Measurements from ENCODE around the gene PPM1H.
A peak's percentile ranks its signal among the peaks of the same experiment; 100 is the strongest.
"Not testable (repeated sequence)": the region's sequence is repeated elsewhere in the genome, so short reads cannot be mapped to it uniquely, and the experiment has no call there.

Gene PPM1H

DNA sequence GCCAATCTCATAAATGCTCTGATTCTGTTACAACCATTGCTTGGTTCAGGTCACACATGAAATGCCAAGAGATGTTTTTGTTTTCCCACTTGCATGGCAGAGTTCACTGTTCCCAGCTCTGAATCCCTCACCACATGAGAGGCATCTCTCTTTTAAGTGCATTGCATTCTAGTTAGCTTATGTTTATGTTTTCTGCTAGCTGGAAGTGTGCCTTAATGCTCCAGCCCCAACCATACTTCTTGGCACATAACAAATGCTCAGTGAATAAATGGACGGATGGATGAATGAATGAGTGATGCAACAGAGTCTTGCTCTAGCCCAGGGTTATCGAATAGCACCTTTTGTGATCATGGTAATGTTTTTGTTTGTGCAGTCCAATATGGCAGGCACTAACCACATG is 197.3 kb downstream of the PPM1H start:
- no peak for FAIRE-seq
- no peak for DNase-seq (ENCODE audit: low spot score)

DNA sequence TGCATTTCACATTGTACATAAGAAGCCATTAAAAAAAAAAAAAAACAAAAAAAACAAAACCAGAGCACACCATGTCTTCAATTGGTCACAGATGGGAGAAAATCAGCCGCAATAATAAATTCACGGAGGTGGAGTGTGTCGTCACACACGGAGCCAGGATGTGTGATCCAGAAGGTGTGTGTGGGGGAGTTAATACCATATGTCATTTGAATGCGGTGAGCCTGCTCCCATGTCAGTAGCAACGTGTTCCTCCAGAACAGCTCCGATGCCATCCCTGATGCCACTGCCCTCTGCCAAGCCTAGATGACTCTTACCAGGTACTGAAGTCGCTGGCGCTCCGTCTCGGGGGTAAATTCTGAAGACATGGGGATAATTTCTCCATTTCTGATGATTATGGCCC is 197.8 kb downstream of the PPM1H start:
- FAIRE-seq = no peak

DNA sequence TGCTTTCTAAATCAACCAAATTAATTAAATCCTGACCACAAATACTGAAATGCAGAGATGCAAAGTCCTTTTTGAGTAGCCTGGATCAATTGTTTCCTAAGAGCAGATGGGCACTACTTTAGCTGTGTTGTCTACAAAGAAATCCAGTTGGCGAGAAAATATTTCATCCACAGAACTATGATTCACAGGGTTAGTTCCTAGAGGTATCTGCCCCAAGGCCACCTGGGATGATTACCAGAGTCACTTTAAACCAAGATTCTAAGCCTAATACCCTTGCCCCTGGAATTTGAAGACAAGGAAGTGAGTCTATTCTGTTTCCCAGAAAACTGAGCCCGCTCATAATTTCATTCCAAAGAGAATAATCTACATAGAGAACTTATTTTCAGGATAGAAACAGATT is 198.4 kb downstream of the PPM1H start:
- DNase-seq (ENCODE audit: low spot score) = no peak
- no peak for FAIRE-seq

More for the DNA sequence above, 197.8 kb downstream of the PPM1H start:
- no peak for DNase-seq (ENCODE audit: low spot score)

DNA sequence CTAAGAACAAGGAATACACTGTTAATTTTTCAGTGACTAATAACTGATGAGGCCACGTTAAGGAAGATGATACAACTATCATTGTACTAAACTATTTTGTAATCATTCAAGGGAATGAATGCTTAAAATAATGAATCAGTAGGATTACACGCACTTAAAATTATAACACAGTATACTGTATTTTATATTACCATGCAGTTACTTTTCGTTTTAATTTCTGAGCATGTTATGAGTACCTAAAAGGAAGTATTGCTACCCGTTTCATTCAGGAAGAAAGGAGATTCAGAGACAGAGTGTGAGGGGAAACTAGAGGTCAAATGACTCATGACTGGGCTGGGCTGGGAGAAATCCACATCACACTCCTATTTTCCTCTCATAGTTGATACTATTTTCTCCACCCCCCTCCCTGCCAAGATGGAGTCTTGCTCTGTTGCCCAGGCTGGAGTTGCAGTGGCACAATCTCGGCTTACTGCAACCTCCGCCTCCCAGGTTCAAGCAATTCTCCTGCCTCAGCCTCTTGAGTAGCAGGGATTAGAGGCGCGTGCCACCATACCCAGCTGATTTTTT is 202.0 kb downstream of the PPM1H start:
- peak; percentile 69 for DNase-seq (ENCODE audit: low spot score)
- FAIRE-seq = no peak

DNA sequence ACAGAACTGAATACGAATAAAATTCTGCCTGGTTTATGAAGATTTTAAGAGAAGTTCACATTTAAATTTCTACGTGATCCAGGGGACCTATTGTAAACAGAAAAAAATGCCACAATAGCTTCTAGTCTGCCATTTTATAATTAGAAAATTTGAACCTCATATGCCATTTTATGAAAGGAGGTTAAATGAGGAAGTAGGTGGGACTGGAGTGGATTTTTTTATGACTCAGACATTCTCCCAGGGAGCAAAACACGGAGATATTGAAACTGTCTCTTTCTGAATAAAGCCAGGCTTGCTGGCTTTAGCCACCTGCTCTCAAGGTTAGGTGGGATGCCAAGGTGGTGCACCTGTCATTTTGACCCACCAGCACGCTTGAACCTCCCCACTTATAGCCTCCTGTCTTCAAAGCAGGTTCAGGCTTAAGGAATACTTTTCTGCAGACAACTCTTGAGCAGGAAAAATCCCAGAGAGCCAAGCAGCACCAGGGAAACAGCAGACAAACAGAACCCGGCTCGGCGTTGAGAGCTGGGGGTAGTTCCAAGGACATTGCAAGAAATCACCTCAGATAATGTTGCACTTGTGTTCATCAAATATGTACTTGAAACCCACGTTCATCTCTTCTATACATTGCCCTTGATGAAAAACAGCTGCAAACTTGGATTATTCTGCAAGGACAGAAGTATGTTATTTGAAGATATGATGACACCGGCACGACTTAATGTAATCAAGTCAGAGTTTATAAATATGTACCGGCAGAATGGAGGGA is 203.7 kb downstream of the PPM1H start:
- DNase-seq (ENCODE audit: low spot score) = no peak

DNA sequence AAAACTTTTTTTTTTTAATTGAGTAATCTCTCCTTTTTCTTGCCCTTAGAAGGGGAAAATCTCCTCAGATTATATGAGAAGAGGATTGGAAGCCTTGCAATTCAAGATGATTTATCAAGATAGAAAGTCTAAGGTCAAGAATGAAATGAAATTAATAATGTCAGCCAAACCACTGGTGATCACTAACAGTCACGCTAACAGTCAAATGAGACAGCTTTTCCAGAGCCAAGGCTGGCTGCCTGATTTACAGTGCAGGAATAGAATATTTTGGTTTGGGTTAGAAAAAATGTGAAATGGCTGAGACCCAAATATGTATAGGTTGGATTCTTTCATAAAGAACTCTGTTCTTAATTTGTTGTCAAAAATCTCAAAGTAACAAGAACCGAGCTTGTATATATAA is 204.3 kb downstream of the PPM1H start:
- DNase-seq (ENCODE audit: low spot score) (no peak), FAIRE-seq (no peak)

More for the DNA sequence above, 203.7 kb downstream of the PPM1H start:
- no peak for FAIRE-seq

DNA sequence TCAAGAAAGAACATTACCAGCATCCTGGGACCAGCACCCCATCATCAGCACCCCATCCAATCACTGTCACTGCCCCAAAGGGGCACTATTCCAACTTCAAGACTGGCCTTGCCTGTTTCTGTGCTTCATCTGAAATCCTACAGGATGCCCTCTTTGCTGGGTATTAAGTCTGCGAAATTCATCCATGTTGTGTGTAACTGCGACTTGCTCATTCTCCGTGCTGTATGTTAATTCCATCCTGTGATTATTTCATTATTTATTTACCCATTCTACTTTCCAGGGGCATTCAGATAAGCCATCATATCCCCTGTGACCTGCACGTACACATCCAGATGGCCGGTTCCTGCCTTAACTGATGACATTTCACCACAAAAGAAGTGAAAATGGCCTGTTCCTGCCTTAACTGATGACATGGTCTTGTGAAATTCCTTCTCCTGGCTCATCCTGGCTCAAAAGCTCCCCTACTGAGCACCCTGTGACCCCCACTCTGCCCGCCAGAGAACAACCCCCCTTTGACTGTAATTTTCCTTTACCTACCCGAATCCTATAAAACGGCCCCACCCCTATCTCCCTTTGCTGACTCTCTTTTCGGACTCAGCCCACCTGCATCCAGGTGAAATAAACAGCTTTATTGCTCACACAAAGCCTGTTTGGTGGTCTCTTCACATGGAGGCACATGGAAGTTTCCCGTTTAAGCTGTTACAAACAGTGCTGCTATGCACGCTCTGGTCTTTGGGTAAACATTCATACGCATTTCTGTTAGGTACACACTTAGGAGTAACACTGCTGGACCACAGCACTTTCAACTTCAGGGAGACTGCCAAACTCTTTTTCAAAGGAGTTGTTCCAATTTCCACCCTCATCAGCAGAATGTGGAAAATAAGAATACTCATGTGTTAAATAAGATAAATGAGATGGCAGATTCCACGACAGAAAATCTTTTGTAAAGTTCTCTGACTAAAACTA is 205.1 kb downstream of the PPM1H start:
- not testable (repeated sequence) for FAIRE-seq; DNase-seq (ENCODE audit: low spot score)

DNA sequence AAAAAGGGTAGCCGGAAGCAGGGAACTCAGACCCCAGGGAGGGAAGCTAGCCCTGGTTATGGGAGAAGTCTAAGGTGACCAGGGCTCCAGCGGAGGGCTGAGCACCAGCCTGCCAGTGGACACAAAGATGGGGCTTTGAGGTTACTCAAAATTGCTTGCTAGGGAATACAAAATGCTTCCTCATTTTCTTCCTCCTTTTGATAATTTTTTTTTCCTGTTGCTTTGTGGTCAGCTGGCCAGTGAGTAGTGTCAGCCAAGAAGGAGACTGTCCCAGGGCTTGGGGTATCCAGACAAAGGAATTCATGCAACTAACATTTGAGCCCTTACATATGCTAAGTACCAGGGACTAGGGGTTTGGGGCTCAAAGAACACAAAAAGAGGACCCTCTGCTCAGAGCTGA is 206.2 kb downstream of the PPM1H start:
- no peak for DNase-seq (ENCODE audit: low spot score)
- no peak for FAIRE-seq

DNA sequence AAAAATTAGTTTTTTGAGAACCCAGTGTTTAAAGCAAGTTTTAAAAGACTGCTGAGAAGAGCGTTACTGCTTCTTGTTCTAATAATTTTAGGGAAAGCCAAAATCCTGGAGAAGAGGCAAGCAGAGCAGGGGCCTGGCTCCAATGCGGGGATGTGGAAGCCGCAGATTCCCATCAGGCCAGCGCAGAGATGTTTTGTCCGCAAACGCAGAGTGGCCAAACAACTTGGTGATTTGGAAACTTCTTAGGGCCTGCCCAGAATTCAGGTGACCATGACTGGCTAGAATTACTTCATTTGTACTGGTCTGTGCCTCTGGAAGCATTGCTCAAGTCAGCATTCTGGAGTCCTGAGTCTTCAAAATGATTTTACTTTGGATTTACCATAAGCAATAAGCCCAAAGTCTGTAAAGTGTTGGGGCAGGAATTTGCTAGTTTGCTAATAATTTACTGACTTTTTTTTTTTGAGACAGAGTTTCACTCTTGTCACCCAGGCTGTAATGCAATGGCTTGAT is 208.4 kb downstream of the PPM1H start:
- no peak for FAIRE-seq
- no peak for DNase-seq (ENCODE audit: low spot score)

DNA sequence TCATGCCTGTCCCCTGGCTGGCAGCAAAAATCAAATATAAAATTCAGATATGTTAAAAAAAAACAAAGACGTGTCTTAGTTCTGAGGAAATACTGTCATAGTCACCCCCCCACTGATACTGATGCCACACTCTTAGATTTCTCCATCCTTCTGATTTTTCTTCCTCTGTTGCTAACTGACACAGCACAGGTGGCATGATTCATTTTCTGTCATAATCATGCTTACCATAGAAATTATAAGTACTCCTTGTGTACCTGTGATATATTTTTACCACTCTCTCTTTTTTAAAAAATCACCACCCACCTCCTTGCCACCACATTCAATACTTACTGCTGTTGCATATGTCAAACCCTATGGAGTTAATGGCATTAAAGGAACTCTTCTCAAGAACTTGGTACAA is 209.2 kb downstream of the PPM1H start:
- no peak for FAIRE-seq
- DNase-seq (ENCODE audit: low spot score) = no peak

DNA sequence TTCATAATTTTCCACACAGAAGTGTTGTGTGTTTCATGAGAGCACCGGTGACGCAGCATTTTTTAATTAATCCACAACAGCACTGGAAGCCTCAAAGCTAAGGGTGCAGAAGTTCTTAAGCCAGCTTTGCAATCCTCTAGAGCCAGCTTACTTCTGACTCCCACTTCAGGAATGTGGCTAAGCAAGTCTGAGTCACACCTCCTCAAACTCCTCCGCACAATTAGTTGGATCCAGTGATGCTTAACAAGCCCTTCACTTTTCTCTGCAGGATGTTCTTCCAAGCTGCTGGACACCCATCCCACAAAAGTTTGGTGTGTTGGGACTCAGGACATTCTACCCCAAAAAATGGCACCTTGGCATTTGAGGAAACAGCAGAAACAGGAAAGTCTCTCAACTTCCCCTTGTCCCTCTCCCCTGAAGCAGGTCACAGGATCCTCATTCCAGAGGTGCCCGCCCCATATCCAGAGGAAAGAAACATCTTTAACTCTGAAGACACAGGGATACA is 210.0 kb downstream of the PPM1H start:
- DNase-seq (ENCODE audit: low spot score) (peak; percentile 86), FAIRE-seq (no peak)

DNA sequence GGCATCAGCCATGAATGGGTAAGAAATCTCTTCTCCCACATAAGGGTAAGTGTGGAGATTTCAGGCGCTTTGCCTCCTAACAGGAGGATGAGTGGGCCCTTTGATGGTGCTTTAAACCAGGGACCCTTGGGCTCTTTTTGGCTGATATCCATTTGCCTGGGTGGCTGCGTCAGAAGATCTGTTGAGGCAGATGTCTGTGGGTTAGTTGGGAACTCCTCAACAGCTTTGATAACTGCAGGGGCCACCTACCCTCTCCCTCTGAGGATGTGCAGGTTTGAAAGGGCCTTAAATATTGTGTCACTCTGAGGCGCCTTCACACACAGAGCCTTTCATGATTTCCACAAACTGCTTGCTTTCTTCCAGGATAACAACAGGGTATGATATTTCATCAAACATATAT is 210.7 kb downstream of the PPM1H start:
- FAIRE-seq (no peak), DNase-seq (ENCODE audit: low spot score) (no peak)

DNA sequence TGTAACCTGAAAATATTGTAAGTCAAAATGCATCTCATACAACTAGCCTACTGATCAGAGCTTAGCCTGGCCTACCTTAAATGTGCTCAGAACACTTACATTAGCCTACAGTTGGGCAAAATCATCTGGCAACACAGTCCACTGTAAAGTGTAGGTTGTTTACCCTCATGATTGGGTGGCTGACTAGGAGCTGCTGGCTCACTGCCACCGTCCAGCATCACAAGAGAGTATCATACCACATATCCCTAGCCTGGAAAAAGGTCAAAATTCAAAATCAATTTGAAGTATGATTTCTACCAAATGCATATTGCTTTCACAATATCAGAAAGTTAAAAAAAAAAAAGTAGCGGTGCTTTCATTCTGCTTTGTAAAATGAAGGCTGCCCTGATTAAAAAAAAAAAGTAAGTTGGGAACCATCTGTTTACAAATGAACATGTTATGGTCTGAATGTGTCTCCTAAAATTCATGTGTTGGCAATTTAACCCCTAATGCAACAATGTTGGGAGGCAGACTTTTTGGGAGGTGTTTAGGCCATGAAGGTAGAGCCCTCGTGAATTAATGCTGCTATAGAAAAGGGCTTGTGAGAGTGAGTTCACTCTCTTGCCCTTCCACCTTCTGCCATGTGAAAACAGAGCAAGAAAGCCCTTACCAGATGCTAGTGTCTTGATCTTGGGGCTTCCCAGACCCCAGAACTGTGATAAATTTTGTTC is 211.8 kb downstream of the PPM1H start:
- no peak for FAIRE-seq

DNA sequence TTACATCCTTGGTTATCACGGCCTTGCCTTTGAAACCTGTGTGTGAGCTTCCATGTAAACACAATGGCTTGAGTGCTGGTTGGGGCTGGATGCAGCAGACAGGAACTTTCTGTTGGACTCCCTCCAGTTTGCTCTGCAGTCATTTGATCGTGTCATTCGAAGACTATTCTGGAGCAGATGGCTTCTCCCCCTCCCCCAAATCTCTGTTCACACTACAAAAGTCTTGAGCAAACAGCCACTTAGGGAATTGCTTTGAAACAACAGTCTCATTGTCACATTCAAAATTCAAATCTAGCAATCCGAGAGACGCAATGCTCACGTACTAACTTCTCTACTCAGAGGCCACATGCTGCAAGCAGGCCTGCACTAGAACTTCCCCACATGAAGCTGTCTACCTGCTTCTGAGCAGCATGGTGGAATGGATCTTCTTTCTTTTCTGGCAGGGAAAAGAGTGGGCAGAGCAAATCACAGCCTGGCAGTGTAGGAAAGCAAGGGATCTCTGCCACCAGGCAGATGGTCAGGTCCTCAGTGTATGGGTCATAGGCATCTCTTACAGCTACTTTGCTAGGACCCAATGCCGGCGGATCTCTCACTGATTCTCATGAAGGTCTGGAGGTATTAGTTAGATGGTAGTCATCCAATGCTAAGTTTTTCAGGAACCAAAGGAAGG is 214.2 kb downstream of the PPM1H start:
- no peak for FAIRE-seq

More for the DNA sequence above, 211.8 kb downstream of the PPM1H start:
- DNase-seq (ENCODE audit: low spot score) = no peak

DNA sequence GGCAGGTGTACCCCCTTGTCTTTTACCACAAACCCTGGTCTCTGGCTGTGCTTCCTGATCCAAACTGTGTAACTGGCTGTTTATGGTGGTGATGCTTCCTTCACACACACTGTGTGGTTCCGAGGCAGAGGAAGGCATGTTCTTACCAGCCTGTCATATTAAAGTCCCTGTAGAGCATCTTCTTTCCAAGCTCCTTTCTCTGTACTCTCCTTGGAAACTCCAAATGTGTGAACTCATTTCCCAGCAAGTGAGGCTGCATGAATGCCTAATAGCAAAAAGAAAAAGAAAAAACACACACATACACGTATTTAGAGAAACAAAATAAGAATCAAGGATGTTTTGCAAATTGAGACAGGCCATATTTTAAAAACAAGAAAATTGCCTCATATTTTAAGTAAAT is 214.9 kb downstream of the PPM1H start:
- no peak for FAIRE-seq

More for the DNA sequence above, 214.2 kb downstream of the PPM1H start:
- no peak for DNase-seq (ENCODE audit: low spot score)

DNA sequence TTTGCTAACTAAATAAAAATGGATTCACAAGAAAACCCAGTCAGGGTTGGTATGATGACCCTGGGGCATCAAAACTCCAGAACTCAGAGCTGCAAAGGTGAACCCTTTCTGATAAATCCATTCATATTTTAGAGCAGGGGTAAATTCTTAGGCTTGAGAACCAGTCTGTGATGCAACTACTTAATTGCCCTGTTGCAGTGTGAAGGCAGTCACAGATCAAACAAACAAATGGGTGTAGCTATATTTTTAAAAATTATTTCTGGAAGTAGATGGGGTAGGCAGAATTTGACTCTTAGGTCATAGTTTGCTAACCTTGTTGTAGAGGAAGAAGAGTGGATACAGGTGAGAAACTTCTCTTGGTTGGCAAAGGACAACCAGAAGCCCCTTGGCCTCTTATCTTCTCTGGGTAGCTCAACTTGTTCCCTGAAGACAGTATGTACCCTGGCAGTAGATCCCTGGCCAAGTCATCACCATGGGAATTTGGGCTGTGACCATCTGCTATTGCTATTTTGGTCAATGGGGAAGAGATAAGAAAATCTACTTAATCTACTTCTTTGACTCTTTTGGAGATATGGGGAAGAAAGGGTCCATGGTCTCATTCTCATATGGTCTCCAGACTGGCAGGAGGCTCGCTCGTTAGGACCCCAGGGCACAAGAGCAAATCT is 216.1 kb downstream of the PPM1H start:
- FAIRE-seq (no peak), DNase-seq (ENCODE audit: low spot score) (no peak)

More for the DNA sequence above, 214.9 kb downstream of the PPM1H start:
- no peak for DNase-seq (ENCODE audit: low spot score)

DNA sequence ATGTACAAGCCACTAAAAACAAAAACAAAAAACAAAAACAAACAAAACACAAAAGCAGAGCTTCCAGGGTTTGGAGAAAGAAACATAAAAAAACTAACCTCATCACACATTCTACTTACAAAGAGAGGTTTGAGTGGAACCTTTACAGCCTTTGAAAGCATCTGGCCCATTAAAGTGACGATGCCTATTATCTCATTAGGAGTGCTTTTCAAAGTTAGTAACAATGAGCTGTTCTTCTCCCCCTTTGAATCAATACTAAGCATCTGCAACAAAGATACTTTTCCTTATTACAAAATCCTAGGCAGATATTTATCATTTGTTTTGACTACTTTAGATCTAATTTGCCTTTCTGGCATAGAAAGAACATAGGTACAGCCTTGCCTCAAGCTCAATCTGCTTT is 217.3 kb downstream of the PPM1H start:
- no peak for DNase-seq (ENCODE audit: low spot score)
- no peak for FAIRE-seq

DNA sequence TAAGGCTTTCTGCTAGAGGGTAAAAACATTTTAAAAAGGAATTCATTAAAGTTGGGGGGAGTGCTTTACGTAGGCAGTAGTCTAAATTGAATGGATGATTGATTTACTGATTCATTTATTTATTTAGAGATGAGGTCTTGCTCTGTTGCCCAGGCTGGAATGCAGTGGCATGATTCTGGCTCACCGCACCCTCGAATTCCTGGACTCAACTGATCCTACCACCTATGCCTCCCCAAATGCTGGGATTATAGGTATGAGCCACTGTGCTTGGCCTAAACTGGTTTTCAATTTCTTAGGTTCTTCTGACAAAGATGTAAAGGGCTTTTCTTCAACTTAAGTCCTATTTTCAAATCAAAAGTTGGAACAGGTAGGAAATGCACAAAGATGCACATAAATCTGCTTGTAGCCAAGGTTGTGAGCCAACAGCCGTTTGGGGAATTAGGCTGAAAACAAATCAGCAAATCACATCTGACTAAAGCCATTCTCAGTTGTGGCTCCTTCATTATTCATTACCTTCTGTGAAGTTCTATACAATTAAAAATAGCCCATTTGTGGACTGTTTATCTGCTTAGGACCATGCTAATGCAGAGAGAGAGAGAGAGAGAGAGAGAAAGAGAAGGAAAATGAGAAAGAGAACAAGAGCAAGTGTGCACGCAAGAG is 218.0 kb downstream of the PPM1H start:
- FAIRE-seq (no peak), DNase-seq (ENCODE audit: low spot score) (no peak)

DNA sequence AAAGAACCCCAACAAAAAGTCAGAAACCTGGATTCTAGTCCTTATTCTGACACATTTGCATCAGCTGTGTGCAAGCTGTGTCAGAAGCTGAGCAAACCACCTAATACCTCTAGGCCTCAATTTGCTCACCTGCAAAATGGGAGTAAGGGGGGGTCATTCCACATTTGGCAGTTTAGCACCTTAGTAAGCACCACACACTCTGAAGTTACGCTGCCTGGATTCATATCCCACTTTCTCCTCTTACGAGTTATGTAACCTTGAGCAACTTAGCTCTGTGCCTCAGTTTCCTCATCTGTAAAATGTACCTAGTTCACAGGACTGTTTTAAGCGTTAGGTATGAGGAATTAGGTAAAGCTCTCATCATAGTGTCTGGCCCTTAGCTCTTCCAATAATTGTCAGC is 218.9 kb downstream of the PPM1H start:
- DNase-seq (ENCODE audit: low spot score) = no peak

More for the DNA sequence above, 218.9 kb downstream of the PPM1H start:
- FAIRE-seq = no peak
